Islet of Langerhans (tissue), 1 donor: ENCODE measurements around the gene CCDC70.
"Not testable (repeated sequence)": the region's sequence is repeated elsewhere in the genome, so short reads cannot be mapped to it uniquely, and the experiment has no call there.

Source experiments
- FAIRE-seq: peaks from one replicate; lab custom pipeline; 2011; peaks lifted over from hg19 to GRCh38; lab: Jason Lieb, UNC

CCDC70 gene

DNA sequence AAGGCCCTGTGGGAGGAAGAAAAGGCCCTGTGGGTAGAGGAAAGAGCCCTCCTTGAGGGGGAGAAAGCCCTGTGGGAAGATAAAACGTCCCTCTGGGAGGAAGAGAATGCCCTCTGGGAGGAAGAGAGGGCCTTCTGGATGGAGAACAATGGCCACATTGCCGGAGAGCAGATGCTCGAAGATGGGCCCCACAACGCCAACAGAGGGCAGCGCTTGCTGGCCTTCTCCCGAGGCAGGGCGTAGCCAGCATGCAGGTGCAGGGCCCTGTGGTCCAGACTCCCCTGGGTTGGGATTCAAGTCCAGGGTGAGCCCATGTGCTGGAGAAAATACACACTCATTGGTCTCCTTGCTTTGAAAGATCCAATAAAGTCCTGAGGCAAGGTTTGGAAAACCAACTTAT, 4.1 kb downstream of the CCDC70 start:
- FAIRE-seq: no peak

DNA sequence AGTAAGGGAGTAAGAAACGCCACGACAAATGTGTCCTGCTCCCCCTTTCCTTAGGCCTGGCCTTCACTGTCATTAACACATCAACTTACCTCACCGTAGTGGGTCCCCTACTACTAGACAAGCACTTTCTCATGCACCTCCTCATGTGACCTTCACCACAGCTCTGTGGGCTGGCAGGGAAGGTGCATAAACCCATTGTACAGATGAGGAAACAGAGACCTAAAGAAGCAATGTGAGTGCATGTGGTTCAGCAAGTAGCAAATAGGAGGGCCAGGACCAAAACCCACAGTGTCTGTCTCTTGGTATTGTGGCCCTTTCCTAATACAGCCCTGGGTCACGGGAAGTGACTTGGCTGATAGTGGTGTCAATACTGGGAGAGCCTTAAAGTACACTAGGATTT, 5.3 kb downstream of the CCDC70 start:
- no peak for FAIRE-seq

DNA sequence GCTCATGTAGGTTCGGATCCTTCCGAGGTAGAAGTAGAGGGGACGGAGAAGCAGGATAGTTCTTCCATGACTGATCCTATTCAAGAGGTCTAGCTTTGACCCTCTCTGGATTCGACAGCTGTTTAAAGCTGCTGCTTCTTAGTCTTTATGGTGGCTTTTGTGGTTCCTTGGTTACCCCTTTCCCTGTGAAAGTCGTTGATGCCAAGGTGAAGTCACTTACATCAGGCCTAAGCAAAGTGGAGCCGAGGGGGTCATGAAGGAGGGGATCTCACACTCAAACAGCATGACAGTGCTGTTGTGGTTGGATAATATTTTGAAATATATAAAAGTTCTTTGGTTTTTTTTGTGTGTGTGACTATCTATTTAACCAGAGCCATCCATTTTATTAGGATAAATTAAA, 8.1 kb downstream of the CCDC70 start:
- FAIRE-seq: no peak

DNA sequence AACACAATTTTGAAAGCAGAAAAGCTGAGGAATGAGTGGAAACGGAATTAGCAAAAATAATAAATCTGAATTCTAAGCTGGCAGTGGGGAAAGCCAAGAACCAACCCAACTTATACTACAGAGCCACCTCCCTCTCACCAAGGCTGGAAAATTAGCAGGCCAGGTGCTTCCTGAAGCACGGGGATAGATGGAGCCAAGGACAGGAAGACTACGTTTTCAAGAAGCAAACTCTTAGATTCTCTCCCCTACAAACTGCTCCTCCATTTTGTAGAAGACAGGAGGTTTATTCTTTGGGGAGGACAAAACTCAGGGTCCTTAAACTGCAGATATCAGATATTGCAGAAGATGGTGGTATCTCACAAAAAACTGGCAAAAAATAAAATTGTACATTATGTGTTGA, 8.8 kb downstream of the CCDC70 start:
- FAIRE-seq: no peak

DNA sequence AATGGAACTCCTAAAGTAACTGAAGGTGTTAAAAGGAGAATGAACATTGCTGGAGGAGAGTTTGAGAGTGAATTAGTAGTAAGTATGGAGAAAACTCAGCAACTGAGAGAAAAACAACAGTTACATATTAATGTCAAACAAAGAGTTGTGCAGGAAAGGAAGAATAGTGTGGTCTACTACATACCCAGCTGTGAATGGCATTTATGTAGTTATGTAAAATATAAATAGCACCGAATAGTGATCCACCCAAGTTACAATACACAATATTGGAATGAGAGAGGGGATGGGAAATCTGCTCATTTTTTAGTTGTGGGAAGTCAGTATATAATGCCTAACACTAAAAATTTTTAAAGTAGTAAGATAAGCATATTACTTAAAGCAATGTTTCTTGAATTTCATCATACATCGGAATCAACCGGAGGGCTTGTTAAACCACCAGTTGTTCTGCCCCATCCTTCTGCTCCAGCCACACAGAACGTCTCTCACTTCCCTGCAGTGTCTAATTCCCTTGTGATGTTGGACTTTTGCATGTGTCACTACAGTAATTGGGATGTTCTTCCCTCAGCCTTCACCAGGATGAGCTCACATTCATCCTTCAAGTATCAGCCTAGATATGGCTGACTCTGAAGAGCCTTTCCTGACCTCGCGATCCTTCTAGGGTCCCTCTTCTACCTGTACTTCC, 11.5 kb downstream of the CCDC70 start:
- no peak for FAIRE-seq

DNA sequence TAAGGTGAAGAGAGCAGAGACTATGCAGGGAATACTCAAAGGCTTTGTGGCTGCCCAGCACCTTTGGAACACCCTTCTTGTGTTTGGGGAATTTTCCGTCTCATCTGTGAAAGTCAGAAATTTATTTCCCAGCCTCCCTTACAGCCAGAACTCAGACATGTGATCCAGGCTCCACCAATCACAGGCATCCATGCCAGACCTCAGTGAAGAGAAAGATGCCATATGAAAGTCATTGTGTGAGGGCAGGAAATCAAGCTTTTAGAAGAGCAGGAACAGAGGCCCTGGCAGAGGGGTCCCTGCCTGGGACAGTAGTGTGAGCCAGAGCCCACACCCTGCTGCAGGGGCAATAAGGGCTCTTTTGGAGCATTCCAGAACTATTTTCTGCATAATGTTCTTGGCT, 12.1 kb downstream of the CCDC70 start:
- FAIRE-seq: no peak

DNA sequence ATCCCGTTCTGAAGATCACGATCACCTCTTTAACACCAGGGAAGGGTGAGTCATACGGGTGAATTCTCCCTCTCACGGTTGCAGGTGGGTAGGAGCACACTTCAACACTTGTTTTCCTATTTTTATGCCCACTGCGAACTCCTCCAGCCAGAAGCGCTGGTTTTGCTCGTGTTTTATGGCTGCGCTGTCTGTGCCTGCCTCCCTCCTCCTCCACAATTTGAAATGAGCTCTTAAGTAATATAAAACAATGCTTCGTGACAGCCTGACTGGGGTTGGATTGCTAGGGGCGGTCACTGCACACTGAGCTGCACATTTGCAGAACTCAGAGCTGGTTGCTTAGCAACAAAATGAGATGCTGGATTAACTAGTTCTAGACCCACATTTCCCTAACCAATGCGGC, 12.9 kb downstream of the CCDC70 start:
- FAIRE-seq: no peak

DNA sequence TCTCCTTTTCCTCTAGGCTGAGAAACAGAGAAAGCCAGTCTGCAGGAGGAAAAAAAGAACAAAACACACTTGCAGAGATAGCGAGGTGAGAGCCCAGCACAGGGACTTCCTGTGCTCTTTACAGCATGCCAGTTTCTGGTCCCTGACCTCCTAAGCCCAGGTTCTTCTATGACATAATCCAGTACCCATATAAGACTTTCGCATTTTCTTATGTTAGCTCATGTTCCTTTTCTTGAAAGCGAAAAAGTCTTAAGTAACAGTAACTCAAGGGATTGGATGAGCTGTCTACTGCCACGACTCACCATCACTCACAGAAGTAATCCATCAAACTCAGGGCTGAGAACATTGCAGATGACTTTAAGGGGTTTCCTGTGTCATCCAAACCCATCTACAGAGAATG, 17.4 kb downstream of the CCDC70 start:
- FAIRE-seq: no peak

DNA sequence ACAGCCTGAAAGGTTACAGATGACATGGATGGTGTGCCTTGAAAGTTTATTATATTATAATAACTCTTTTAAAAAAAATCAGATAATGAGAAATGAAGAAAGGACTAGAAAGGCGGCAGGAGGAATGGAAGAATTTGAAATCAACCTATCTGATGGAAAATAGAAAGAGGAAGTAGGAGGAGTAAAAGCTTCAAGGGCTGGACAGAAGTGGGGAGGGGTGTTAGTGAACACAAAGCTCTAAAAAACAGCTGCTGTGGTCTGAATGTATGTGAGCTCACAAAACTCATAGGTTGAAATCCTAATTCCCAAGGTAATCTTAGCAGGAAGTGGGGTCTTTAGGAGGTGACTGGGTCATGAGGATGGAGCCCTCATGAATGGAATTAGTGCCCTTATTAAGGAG, 19.5 kb downstream of the CCDC70 start:
- no peak for FAIRE-seq

DNA sequence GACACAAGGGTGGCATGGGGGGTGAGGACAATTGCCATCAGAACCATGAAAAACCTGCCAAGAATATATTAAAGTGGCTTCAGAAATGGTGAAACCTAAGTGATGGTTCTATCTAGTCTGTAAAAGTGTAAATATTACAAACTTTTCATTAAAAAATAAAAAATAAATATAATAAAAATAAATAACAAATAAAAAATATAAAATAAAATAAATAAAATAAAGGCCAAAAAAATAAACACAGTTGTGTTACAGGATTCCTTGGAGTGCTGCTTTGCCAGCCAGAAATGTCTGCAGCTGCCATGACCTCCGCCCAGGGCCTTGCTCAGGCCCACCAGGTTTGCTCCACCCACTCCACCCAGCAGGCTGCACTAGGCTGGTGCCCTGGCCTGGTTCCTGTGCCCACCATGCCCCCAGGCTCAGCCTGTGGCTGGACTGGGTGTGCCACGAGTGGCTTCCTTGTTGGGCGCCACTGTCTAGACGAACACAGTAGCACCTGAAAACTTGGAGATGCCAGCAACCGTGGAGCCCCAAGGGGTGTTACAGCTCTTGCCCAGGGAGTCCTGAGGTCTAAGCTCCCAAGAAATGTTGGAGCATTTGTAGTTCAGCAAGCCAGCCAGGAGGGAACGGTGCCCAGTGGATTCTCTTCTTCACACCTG, 20.9 kb downstream of the CCDC70 start:
- FAIRE-seq: no peak

DNA sequence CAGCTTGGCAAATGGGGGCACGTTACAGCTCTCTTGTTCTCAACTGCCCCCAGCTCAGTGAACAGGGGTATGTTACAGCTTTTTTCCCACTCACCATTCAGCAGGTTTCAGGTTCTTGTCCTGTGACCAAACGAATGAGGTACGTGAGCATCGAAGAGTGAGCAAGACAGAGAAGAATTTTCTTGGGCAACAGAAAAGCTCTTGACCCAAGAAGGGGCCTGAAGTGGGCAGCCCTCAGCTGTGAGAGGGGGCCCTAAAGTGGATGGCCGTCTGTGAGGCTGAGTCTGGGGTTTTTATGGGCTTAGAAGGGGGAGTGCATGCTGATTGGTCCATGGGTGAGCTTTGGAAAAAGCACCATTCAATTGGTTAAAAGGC, 21.4 kb downstream of the CCDC70 start:
- no peak for FAIRE-seq

DNA sequence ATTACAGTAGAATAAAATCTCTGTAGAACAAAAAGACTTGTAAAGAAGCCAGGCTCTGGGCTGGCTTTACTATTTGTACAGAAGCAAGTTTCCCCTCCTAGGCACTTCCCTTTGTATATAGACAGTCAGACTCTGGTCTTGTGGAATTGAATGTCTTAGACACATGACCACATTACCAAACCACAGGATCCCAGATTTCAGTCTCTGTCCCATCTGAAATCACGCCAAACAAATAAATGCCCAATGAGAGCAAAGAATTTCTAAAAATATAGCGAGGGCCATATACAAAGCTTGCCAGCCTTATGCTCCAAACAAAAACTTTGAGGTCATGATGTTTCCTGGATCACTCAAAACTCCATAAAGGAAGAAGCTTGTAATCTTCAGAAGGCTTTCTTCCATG, 23.9 kb downstream of the CCDC70 start:
- FAIRE-seq: no peak

DNA sequence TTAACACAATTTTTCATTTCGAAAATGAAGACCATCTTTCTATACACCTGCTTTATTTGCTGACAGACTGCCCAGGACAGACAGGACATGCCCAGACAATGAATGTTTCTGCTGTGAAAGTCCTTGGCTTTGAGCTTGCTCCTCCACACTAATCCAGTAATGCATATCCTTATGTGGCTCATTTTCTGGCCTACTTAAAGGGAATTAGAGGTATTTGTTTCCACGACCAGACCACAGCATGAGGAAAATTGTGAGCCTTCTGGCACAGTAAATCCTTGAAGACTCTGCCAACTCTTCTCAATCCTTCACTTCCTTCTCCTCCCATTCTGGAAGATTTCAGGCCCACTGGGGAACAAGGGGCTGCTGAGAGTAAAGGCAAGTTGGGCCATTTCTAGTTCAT, 25.7 kb downstream of the CCDC70 start:
- no peak for FAIRE-seq

DNA sequence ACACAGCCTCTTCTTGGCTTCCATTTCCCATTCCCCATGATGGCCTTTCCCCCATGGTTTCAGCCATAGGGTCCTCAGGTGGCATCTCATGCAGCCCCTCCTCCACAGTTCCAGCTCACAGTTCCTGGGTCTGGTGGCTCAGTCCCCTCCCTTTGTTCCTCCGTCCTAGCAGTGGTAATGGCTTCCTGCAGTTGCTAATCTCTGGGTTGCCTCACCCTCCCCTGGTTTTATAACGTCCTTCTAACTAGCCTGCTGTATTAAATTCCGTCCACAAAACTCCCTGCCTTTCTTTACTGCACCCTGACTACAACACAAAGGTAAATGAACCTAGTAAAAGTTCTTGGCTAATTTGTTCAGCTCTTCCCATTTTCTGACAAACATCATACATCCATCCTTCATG, 30.9 kb downstream of the CCDC70 start:
- FAIRE-seq: no peak

DNA sequence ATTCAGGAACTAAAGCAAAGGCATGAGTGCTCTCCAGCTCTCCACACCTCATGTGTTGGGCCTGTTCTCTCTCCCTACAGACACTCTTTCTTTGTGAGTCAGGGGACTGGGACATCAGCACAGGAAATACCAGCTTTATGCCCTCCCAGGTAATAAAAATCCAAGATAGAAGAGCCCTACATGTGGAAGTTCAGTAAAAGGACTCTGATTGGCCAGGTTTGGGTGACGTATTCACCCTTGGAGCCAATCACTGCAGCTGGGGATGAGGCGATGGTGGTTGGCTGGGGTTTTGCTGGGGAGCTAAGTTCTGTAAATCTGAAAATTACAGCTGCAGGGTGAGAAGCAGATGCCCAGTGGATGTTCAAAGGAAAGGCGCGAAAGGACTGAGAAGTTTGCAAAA, 32.5 kb downstream of the CCDC70 start:
- FAIRE-seq: no peak

DNA sequence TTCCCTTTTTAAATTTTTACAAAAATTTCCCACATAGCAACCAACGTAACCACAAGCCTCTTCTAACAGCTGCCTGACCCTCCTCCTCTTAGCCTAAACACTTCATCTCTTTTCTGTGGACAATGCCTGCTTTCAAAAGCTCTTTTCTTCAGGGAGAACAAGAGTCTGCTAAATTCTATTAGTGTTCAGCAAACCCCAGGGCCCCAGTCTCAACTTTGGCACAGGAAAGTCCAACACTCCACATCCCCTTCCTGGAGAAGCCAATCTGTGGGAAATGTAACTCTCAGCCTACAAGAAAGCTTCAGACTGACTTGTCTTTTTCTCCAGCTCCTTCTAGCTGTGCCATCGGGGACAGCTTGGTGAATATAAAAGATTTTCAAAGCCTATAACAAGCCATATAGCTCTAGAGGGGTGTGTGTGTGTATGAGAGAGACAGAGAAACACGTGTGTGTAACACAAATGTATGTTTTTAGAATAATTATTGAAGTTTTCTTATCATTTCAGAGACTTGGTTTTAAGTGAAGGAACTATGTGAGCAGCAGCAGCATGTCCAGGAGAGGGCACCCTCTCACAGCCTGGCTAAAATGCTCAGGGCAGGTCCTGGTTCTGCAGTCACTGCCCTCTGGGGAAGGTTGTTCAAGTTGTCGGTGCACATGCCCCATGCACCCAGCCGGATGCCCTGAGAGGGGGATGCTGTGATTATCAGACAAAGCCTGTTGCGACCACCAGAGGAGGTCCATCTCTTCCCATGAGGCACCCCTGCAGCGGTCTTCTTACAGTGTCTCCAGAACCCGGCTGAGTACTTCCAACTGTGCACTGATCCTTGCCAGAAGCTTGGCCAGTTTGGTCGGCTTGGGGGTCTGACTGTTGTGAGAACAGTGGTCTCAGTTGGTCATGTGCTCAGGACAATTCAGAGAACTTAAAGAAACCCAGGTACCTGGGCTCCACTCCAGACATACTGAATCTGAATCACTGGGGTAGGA, 34.4 kb downstream of the CCDC70 start:
- peak; percentile 81 for FAIRE-seq

DNA sequence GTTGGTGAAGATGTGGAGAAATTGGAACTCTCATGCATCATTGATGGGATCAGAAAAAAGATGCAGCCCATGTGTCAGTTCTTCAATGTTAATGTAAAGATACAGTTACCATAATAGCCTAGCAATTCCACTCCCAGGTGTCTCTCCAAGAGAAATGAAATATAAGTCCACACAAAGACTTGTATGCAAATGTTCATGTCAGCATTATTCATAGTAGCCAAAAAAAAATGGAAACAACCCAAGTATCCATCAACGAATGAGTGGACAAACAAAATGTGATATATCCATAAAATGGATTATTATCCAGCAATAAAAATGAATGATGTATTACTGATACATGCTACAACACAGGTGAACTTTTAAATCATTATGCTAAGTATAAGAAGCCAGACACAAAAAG, 38.7 kb downstream of the CCDC70 start:
- FAIRE-seq: no peak

DNA sequence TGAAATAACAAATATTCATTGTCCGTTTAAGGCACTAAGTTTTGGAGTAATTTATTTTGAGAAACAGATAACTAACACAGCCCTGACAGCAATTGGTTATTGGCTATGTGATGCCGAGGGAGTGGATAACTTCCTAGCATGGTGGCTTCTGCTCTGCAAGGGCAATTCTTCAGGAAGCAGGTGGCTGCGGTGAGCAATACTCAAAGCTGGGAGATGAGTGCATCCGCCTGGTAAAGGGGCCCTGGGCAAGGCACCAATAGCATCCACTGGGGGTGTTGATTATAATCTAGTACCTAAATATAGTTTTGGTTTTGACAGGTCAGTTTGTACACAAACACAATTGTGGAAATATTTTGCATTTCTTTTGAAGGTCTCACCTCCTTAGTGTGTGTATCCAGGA, 41.0 kb downstream of the CCDC70 start:
- no peak for FAIRE-seq

DNA sequence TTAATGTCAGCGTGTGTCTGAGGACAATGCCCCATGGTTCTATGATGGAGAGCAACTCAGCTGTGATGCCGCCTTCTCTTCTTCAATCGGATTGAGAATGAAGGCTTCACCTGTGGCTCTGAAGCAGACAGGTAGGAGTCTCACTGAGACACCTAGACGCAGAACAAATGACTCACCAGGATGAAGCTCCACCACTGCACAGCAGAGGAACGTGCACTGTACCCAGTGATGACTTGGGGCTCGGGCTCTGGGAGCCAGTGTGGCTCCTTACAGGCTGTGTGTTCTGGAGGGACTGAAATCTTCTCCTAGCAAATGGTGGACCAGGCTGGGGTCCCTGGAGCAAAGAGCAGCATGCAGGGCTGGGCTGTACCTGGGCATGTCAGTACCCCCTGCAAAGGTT, 44.0 kb downstream of the CCDC70 start:
- FAIRE-seq: no peak

DNA sequence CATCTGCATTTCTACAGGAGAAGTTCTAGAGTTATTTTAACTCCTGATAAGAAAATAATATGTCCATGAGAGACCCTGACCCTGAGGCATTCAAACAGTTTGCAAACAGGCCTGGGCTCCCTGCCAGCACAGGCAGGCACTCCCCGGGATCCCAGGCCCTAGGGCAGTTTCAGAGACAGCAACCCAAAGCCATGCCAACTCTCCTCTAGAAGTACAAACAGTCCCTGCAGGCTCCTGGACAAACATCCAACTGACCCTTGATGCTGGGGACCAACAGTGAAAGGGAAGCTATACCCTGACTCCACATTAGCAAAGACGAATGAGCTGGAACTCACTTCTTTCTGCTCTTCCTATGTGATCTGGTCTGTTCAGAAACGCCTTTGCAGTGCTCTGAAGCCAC, 44.8 kb downstream of the CCDC70 start:
- no peak for FAIRE-seq

DNA sequence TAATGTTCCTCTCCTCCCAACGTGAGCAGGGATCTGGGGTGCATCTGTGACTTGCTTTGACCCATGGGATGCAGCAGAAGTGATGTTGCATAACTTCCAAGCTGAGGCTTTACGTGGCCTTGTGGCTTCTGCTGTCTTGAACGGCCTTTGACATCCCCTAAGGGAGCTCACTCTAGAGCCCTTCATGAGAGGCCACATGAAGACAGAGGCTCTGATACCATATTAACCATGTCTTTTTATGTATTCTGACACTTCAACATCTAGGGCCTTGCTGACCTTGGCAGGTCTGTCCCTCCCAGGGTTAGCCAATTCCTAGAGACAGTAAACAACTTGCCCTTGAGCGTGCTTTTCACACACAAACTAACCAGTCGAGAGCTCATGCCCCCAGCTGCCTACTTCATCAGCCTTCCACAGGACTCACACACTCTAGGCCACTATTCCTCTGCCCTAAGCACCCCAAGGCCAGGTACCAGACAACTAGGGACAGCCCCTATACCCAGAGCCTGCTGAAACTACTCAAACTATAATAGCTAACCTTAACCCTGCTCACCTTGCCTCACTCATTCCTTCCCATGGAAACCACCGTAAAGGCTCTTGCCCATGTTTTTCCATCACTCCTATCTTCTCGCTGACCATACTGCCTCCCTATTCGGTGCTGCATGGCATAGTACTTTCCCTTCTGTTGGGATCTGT, 45.4 kb downstream of the CCDC70 start:
- FAIRE-seq: no peak

DNA sequence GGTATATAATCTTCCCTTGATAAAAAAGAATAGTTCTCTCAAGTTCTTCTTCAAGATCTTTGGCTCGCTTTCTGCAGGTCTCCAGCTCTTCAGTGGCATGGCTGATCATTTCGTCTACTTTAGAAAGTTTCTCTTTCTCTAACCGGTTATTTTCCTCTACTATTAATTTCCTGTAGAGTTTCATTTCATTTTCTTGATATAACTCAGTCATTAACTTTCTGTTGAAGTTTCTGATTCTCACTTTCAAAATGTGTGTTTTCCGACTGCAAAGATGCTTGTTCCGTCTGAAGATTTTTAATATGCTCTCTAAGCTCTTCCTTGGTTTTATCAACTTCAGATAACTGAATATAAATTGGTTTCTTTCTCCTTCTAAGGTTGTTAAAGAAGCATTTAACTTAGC, 47.5 kb downstream of the CCDC70 start:
- FAIRE-seq: not testable (repeated sequence)

DNA sequence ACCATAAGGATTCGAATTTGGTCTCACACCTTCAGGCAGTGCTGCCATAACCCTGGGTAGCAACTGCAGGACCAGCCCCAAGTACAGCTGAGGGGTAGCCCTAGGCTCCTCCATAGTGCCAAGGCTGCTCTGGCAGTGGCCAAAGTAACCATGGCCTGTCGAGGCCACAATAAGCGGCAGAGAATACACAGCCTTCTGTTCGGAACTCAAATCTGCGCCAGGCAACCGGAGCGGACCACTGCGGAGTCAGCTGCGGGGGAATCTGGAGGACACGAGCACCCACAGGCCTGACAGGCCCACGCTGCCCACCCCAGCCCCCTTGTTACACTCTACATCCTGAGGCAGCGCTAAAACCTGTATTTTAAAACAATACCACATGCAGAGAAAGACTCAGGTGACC, 48.7 kb downstream of the CCDC70 start:
- FAIRE-seq: no peak
